ENCODE measurements around the gene HUNK.
A peak's percentile ranks its signal among the peaks of the same experiment; 100 is the strongest.

The HUNK gene

DNA sequence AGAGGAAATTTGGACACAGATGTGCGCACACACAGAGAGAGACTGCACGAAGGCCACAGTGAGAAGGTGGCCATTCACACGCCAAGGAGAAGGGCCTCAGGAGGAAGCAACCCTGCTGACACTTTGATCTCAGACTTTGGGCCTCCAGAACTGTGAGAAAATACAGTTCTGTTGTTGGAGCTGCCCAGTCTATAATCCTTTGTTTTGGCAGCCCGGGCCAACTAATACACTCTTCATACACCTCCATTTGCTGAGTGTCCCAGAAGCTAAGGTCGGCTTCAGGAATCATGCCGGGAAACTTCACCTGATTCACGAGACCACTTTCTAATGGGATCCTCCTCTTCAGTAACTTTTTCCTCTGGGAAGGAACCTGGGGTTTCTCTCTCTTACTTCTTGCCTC lies 23.2 kb downstream of the HUNK start:
- no peak for DNase-seq (ENCODE audit: low read depth)

GRCh38 chr21:31897311-31897710 lies 24.5 kb downstream of the HUNK start:
- DNase-seq (ENCODE audit: low read depth) = no peak

DNA sequence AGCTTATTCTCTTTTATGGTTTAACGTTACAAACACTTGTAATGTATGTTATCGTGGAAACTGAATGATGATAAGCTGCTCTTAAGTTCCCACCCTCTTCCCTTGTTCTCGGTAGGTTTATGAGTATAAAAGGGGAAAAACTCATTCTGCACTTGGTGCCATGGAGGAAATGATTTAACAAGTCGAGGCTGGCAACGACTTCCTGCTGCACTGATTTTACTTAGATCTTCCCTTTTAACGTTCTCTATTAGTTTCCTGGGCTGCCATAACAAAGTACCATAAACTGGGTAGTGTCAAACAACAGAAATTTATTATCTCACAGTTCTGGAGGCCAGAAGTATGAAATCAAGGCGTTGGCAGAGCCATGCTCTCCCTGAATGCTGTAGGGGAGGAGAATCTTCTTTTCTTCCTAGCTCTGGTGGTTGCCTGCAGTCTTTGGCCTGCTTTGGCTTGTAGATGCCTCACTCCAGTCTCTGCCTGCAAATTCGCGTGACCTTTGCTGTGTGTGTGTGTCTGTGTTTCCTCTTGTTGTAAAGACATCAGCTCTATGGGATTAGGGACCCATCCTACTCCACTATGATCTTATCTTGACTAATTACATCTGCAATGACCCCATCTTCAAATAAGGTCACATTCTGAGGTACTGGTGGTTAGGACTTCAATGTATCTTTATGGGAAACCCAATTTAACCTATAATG lies 26.3 kb downstream of the HUNK start:
- no peak for DNase-seq (ENCODE audit: low read depth)

DNA sequence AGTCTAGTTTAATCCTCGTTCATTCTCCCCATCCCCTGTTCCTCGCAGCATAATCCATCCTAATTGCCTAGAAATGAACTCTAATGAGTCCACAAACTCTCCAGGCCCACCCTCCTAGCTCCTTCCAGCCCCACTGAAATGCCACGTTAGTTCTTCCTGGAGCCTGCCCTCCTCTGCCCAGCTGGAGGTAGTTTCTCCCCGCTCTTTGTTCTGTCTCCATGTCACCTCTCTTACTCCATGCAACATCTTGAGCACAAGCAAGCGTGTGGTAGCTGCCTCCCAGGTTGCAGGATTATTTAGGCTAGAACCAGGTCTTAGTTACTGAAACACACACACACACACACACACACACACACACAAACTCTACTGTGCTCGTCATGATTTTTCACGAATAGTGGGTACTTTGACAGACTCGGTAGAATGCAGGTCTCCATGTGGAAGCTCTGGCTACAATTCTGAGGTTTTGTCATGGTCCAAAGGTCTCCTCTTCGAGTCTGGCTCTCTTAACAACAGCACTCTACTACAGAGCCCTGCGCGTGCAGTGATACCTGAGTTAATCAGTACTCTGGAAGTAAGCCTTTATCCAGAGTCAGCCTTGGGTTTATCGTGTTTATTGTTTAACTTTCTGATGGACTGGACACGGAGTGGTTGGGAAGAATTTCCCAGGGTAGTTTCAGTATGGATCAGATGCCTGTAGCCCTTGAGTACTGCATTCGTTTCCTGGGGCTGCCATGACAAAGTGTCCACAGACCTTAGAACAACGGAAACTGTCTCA lies 27.5 kb downstream of the HUNK start:
- no peak for DNase-seq (ENCODE audit: low read depth)

- DNase-seq (ENCODE audit: low read depth) = no peak
Observed at GRCh38 chr21:31901315-31901714, 28.5 kb downstream of the HUNK start.

GRCh38 chr21:31902438-31902837 lies 29.6 kb downstream of the HUNK start:
- DNase-seq (ENCODE audit: low read depth) = no peak

DNA sequence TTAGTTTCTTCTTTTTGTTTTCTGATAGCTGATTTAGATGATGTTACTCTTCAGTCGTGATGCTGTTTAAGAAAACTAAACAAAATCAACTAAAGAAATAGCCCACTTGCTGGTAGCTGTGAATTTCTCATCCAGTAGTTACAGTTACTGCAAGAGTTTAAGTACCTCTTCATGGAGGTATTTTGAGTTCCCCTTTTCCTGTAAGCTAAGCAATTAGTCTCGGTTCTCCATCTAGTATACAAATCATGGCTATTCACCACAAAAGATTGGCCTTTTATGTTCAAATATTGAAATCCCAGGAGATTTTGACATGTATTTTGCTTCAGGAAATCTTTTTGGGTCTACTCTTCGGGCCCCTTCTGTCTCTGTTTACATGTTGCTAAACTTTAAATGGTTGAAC lies 31.1 kb downstream of the HUNK start:
- no peak for DNase-seq (ENCODE audit: low read depth)

- no peak for DNase-seq (ENCODE audit: low read depth)
Observed at GRCh38 chr21:31905503-31906451, 33.0 kb downstream of the HUNK start.

DNA sequence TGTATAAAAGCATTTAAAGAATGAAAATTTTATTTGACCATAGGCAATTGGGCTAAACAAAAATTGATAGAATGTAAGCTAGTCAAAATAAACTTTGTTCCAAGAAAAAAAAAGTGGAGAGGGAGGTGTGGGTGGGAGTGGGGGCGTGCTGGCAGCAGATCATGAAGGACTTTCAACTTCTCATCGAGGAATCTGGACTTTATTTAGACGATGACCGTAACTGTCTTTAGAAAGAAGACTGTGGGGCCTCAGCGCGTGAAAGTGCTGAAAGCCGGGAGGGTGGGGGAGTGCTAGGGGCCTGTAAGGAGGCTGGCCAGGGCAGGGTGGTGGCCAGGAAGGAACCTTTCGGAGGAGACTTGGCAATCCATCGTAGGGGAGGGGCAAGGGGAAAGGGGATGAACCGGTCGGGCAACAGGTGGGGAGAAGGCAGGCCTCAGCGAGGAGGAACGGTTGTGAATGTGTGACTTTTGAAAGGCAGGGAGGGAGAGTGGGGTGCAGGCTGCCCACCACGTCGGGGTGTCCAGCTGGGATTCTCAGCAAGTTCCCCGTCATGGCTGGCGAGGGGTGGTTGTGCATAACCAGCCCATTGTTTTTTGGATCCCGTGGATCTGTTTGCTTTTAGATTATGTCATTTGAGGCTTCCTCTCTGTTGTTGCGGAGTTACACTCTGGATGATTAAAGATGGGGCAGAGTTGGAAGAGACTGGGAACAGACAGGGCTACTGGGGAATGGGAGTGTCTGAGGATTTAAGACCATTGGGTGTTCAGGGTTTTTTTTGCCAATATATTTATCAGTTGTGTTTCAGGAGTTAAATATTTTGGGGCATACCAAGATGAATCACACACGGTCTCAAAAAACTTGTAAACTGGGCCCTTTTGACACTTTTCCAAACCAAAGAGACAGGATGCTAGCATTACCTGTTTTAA lies 35.5 kb downstream of the HUNK start:
- peak; percentile 63 for DNase-seq (ENCODE audit: low read depth)

DNA sequence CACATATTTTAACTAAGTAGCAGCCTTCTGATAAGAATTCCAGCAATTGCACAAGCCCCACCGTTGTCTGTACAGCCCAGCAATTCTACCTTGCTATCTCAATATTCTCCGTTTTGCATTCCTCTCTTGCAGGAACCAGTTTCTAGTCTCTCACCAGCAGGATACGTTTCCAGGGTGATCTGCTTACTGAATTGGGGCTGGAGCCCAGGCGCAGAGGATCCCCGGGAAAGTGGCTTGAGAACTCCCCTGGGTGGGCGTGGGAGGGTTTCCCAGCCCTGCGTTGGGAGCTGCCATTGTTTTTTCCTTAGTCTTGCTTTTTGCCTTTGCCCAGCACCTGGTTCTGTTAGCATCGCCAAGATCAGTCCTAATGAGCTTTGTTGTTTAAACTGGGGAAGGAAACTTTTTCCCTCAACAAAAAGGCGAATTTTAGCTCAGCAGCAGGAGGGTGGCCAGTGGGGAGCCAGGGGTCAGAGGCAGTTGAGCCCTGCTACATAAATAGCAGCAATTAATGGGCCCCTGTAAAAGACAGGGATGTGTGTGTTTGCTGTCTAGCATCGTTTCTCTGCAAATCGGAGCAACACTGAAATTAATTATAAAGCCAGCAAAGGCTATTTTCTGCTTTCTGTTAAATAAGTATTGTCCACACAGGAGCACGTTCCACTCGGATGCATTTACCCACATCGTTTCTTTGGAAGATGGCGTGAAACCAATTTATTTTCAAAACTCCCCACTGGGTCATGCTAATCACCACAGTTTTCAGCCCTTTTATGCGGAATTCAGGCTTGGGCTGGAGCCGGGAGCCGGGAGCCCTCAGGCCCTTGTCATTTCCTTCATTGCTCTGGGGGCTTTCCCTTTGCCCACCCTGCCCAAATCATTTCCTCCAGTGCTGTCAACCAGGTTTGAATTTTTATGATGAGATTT lies 36.6 kb downstream of the HUNK start:
- no peak for DNase-seq (ENCODE audit: low read depth)

DNA sequence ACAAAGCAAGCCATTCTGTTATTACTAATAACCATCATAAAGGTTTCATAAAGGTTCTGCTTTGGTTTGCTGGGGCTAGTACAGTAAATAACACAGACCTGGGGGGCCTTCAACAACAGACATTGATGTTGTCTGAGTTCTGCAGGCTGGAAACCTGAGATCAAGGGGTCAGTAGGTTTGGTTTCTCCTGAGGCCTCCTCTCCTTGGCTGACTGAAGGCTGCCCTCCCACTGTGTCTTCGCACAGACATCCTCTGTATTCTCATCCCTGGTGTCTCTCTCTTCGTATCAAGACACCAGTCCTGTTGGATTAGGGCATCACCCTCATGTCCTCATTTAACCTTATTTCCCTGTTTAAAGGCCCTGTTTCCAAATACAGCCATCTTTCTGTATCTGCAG lies 37.3 kb downstream of the HUNK start:
- DNase-seq (ENCODE audit: low read depth) = no peak

DNA sequence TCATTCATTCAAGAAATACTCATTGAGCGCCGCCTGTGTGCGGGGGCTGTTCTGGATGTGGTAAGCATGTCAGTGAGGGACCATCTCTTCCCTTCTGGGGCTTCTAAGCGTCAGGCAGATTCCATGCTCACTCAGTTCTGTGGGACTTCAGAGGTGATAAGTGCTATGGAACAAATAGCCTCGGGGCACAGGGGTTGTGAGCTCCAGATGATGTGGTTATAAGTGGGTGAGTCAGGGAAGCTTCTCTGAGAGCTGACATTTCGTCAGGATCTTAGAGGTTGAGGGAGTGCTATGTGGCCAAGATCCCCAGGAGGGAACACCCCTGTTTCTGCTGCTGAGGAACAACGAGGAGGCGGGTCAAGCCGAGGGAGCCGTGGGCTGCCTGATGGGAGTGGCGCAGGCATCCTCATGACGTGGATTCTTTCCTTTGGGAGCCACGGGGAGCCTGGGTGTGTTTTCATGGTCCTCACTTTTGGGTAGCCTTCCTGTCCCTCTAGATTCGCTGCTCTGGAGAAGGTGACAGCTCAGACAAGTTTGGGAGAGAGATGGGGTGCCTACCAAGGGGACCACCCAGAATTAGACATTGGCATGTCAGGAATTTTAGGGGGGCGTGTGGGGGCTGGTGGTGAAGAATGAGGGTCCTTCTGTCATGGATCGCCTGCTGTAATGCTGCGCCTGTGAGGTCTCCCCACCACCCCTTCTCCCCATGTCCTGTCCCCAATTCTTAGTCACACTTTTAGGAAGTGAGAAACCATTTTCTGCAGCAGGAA lies 38.5 kb downstream of the HUNK start:
- peak; percentile 68 for DNase-seq (ENCODE audit: low read depth)

- DNase-seq (ENCODE audit: low read depth) = no peak
Observed at GRCh38 chr21:31912501-31912900, 39.7 kb downstream of the HUNK start.

GRCh38 chr21:31913182-31913608 lies 40.4 kb downstream of the HUNK start:
- no peak for DNase-seq (ENCODE audit: low read depth)

GRCh38 chr21:31914472-31914871 lies 41.7 kb downstream of the HUNK start:
- DNase-seq (ENCODE audit: low read depth) = no peak

- no peak for DNase-seq (ENCODE audit: low read depth)
Observed at GRCh38 chr21:31915566-31915965, 42.7 kb downstream of the HUNK start.

DNA sequence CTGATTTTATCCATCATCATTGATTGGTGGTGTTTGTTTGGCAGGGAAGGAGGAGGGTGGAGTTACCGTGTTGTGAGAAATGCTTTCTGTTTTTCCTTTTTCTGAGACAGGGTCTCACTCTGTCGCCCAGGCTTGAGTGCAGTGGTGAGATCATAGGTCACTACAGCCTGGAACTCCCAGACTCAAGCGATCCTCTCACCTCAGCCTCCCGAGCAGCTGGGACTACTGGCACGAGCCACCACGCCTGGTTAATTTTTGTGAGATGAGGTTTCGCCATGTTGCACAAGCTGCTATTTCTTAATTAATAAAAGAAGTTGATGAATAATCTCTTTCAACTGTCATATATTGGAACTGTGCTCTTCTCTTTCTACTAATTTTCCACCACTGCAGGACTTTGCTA lies 44.3 kb downstream of the HUNK start:
- DNase-seq (ENCODE audit: low read depth) = no peak

- DNase-seq (ENCODE audit: low read depth) = no peak
Observed at GRCh38 chr21:31918250-31918775, 45.5 kb downstream of the HUNK start.

- no peak for DNase-seq (ENCODE audit: low read depth)
Observed at GRCh38 chr21:31920275-31920674, 47.5 kb downstream of the HUNK start.
